IMR-90 (cell line): ENCODE data around the gene PLEKHD1. TPM values are rescaled to one million over a fixed set of nuclear protein-coding genes. Genes with fewer than 3 reads are reported as not detected.

ENCODE experiments used
- ATAC-seq: fragments of 200-7000 bp; cut with Tn5 transposase; 2 replicates; pipeline ENCODE4 v1.9.1; 2020; ENCODE audit warnings: low read depth, mild to moderate bottlenecking, moderate library complexity
- BruUV-seq: library from RNA; stranded (reverse); fragments of 400-500 nt; replicated peaks from 2 replicates; lab custom pipeline; 2021; lab: Mats Ljungman, UMichigan
- CTCF ChIA-PET: fragments of 300-600 bp; formaldehyde crosslinking; extraction: SDS; loops from one replicate; lab custom pipeline; 2021; ENCODE audit warnings: antibody characterized with exemption; lab: Yijun Ruan, JAX
- POLR2A ChIA-PET: fragments of 300-600 bp; sonication (Branson Sonifier 250); formaldehyde crosslinking; loops from one replicate; lab custom pipeline; 2022; ENCODE audit warnings: antibody characterized with exemption; ENCODE audit not compliant: unreplicated experiment; lab: Charles Lee
- DNase-seq: peaks from one replicate; pipeline ENCODE4 v3.0.0; 2013
- H2AFZ ChIP-seq: replicated peaks from 2 replicates; pipeline ENCODE3; 2013; ENCODE audit warnings: low read length, mild to moderate bottlenecking; ENCODE audit not compliant: poor library complexity
- H2AK5ac ChIP-seq: 2 replicates; pipeline ENCODE4 v1.6.1; 2013; ENCODE audit warnings: low read depth, low read length, inconsistent platforms
- H2AK9ac ChIP-seq: replicated peaks from 2 replicates; pipeline ENCODE3; 2013; ENCODE audit warnings: mild to moderate bottlenecking, low read depth, low read length, moderate library complexity; ENCODE audit not compliant: poor library complexity
- H2BK120ac ChIP-seq: 2 replicates; pipeline ENCODE4 v1.6.1; 2013; ENCODE audit warnings: low read depth, low read length, inconsistent platforms
- H2BK15ac ChIP-seq: 3 replicates; pipeline ENCODE4 v1.6.1; 2013; ENCODE audit warnings: low read depth, low read length, inconsistent platforms
- H2BK20ac ChIP-seq: 2 replicates; pipeline ENCODE4 v1.6.1; 2013; ENCODE audit warnings: low read depth, mild to moderate bottlenecking, inconsistent platforms, low read length, moderate library complexity
- H2BK5ac ChIP-seq: 2 replicates; pipeline ENCODE4 v1.6.1; 2013; ENCODE audit warnings: mild to moderate bottlenecking, low read depth, low read length, inconsistent platforms; ENCODE audit not compliant: poor library complexity, severe bottlenecking
- H3K14ac ChIP-seq: replicated peaks from 2 replicates; pipeline ENCODE4 v1.6.1; 2013; ENCODE audit warnings: low read depth, low read length, inconsistent platforms
- H3K18ac ChIP-seq: 2 replicates; pipeline ENCODE4 v1.6.1; 2013; ENCODE audit warnings: low read depth, low read length, control low read depth
- H3K23ac ChIP-seq: 2 replicates; pipeline ENCODE4 v1.6.1; 2013; ENCODE audit warnings: low read depth, low read length, inconsistent platforms
- H3K27ac ChIP-seq: 2 replicates; pipeline ENCODE4 v1.5.1; 2013; ENCODE audit warnings: mild to moderate bottlenecking, control low read depth, low read length; ENCODE audit not compliant: insufficient read depth
- H3K27me3 ChIP-seq: 2 replicates; pipeline ENCODE4 v1.6.1; 2013; ENCODE audit warnings: low read length; ENCODE audit not compliant: control insufficient read depth, insufficient read depth
- H3K36me3 ChIP-seq: 2 replicates; pipeline ENCODE4 v1.6.1; 2013; ENCODE audit warnings: low read length, mixed read lengths; ENCODE audit not compliant: control insufficient read depth, insufficient read depth
- H3K4ac ChIP-seq: 2 replicates; pipeline ENCODE4 v1.6.1; 2013; ENCODE audit warnings: low read depth, low read length, inconsistent platforms
- H3K4me1 ChIP-seq: 2 replicates; pipeline ENCODE4 v1.6.1; 2013; ENCODE audit warnings: low read length, mixed read lengths; ENCODE audit not compliant: control insufficient read depth, insufficient read depth
- H3K4me2 ChIP-seq: 2 replicates; pipeline ENCODE4 v1.6.1; 2013; ENCODE audit warnings: low read depth, mild to moderate bottlenecking, control low read depth, low read length, moderate library complexity
- H3K4me3 ChIP-seq: 2 replicates; pipeline ENCODE4 v1.5.1; 2013; ENCODE audit warnings: low read depth, mild to moderate bottlenecking, control low read depth, low read length, moderate library complexity; ENCODE audit not compliant: insufficient read depth
- H3K56ac ChIP-seq: 2 replicates; pipeline ENCODE4 v1.6.1; 2013; ENCODE audit warnings: low read length, inconsistent platforms; ENCODE audit not compliant: insufficient read depth; ENCODE audit errors: extremely low read depth
- H3K79me1 ChIP-seq, 2 experiments: 2 replicates each; pipeline ENCODE4 v1.6.1; 2013; ENCODE audit warnings: low read length in 2 of 2, inconsistent platforms in 1 of 2, low read depth in 1 of 2
- H3K9ac ChIP-seq: 2 replicates; pipeline ENCODE4 v1.6.1; 2013; ENCODE audit warnings: low read depth, low read length, control low read depth
- H3K9me1 ChIP-seq: 2 replicates; pipeline ENCODE4 v1.6.1; 2013; ENCODE audit warnings: low read length, inconsistent platforms; ENCODE audit not compliant: insufficient read depth
- H3K9me3 ChIP-seq: 2 replicates; pipeline ENCODE4 v1.6.1; 2013; ENCODE audit warnings: low read length; ENCODE audit not compliant: control insufficient read depth, insufficient read depth
- H4K20me1 ChIP-seq: 2 replicates; pipeline ENCODE4 v1.6.1; 2013; ENCODE audit warnings: low read length, inconsistent platforms; ENCODE audit not compliant: insufficient read depth
- H4K5ac ChIP-seq: 2 replicates; pipeline ENCODE4 v1.6.1; 2013; ENCODE audit warnings: mild to moderate bottlenecking, low read depth, low read length, control low read depth
- H4K8ac ChIP-seq, 2 experiments: 2 replicates each; pipeline ENCODE4 v1.6.1; 2013; ENCODE audit warnings: low read depth in 2 of 2, low read length in 2 of 2, control low read depth in 1 of 2, inconsistent platforms in 1 of 2
- H4K91ac ChIP-seq: 2 replicates; pipeline ENCODE4 v1.6.1; 2013; ENCODE audit warnings: low read depth, low read length, inconsistent platforms; ENCODE audit not compliant: insufficient read depth
- CEBPB ChIP-seq: IDR thresholded peaks from 2 replicates; pipeline ENCODE4 v1.6.1; 2012; ENCODE audit warnings: low read depth, low read length, improper control_type of control experiment
- CHD1 ChIP-seq: IDR thresholded peaks from 2 replicates; pipeline ENCODE4 v1.6.1; 2012; ENCODE audit warnings: low read depth, low read length, improper control_type of control experiment
- CTCF ChIP-seq: conservative IDR thresholded peaks from 2 replicates; pipeline ENCODE4 v1.5.1; 2012; ENCODE audit warnings: mild to moderate bottlenecking, low read depth, low read length, improper control_type of control experiment
- FOS ChIP-seq: fragments of 150-350 bp; IDR thresholded peaks from 2 replicates; pipeline ENCODE4 v1.6.1; 2016; ENCODE audit warnings: low read depth, low read length
- MAFK ChIP-seq: IDR thresholded peaks from 2 replicates; pipeline ENCODE4 v1.6.1; 2012; ENCODE audit warnings: low read depth, low read length, improper control_type of control experiment
- MXI1 ChIP-seq: IDR thresholded peaks from 2 replicates; pipeline ENCODE4 v1.6.1; 2012; ENCODE audit warnings: low read depth, mild to moderate bottlenecking, low read length, moderate library complexity, borderline replicate concordance
- POLR2A ChIP-seq: IDR thresholded peaks from 2 replicates; pipeline ENCODE4 v1.6.1; 2012; ENCODE audit warnings: mild to moderate bottlenecking, low read depth, low read length
- WGBS, 2 experiments: methylation state at CpG; one replicate each; pipeline versions ENCODE4 v1.1.5 to v1.1.7; 2013; ENCODE audit warnings: missing lambda C conversion rate in 2 of 2; ENCODE audit not compliant: insufficient read length in 1 of 2; ENCODE audit errors: extremely low coverage in 2 of 2; 5-methylcytosine and 5-hydroxymethylcytosine counted together
- dilution Hi-C: fragments of 300-500 bp; cut with HindIII; formaldehyde crosslinking; loops from one replicate; pipeline ENCODE4 v1.14.3; 2018; ENCODE audit warnings: low sequenced_read_pairs; ENCODE audit not compliant: unreplicated experiment
- in situ Hi-C: fragments of 300-500 bp; cut with MboI; formaldehyde crosslinking; loops from 3 replicates; pipeline ENCODE4 v1.14.3; 2019; ENCODE audit warnings: low sequenced_read_pairs, inconsistent platforms, mixed read lengths
- intact Hi-C: fragments of 100-400 bp; cut with micrococcal nuclease; formaldehyde crosslinking; loops from 2 replicates; pipeline ENCODE4 v1.10.0; 2022
- polyA plus RNA-seq, 3 experiments: library from polyadenylated mRNA; depleted of rRNA; stranded (reverse); fragments of >200 nt; gene quantifications; 2 replicates each; pipeline ENCODE4 v1.2.3, GENCODE V29; 2012; ENCODE audit warnings: low replicate concordance in 1 of 3
- total RNA-seq: library from RNA; depleted of rRNA; stranded (reverse); fragments of >200 nt; gene quantifications from 2 replicates; pipeline ENCODE4 v1.2.3, GENCODE V29; 2012
- TF ChIP-seq, protein P1 (sequence below): fragments of 150-350 bp; IDR thresholded peaks from 2 replicates; pipeline ENCODE4 v1.6.1; 2016; ENCODE audit warnings: low read depth, mild to moderate bottlenecking, low read length, moderate library complexity, borderline replicate concordance

The PLEKHD1 gene
- total and polyA plus RNA-seq, 2 of the 4 experiments (the other 2 are of a cell fraction) = under 0.01 TPM; not detected in 1

GRCh38 chr14:69487771-69488170 lies 3.2 kb downstream of the PLEKHD1 start:
- no peak for TF ChIP-seq CEBPB
- TF ChIP-seq FOS = no peak
- no peak for TF ChIP-seq MXI1
- TF ChIP-seq MAFK = no peak
- TF ChIP-seq CHD1 = no peak
- TF ChIP-seq, protein P1, sequence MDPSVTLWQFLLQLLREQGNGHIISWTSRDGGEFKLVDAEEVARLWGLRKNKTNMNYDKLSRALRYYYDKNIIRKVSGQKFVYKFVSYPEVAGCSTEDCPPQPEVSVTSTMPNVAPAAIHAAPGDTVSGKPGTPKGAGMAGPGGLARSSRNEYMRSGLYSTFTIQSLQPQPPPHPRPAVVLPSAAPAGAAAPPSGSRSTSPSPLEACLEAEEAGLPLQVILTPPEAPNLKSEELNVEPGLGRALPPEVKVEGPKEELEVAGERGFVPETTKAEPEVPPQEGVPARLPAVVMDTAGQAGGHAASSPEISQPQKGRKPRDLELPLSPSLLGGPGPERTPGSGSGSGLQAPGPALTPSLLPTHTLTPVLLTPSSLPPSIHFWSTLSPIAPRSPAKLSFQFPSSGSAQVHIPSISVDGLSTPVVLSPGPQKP = no peak
- TF ChIP-seq CTCF = no peak
- no peak for TF ChIP-seq POLR2A
- Histone ChIP-seq H3K14ac (no peak overlapping the region), H2AFZ (no peak overlapping the region), H4K91ac (no peak overlapping the region), H3K4ac (no peak overlapping the region), H3K4me3 (no peak overlapping the region), H3K9ac (no peak overlapping the region), H4K5ac (no peak overlapping the region), H2BK15ac (no peak overlapping the region), H3K23ac (no peak overlapping the region), H3K79me1 (no peaks in the 10 kb centered on the region), H4K8ac (no peak overlapping the region), H2BK20ac (no peak overlapping the region), H3K56ac (no peak overlapping the region), H3K18ac (no peak overlapping the region), H3K9me1 (no peaks in the 10 kb centered on the region), H4K20me1 (no peaks in the 10 kb centered on the region), H3K36me3 (no peaks in the 10 kb centered on the region), H3K27ac (no peak overlapping the region), H2AK5ac (no peak overlapping the region), H3K4me1 (peaks cover 3% of the 10 kb centered on the region; the same call in 1 of the 2 replicates), H2BK5ac (no peak overlapping the region), H3K9me3 (no peaks in the 10 kb centered on the region), H3K4me2 (no peak overlapping the region), H2BK120ac (no peak overlapping the region), H3K27me3 (peaks cover 81% of the 10 kb centered on the region), H2AK9ac (no peak overlapping the region)
- ATAC-seq (no peak), DNase-seq (no peak)
- dilution Hi-C loops = no loop called here
- POLR2A ChIA-PET = no interaction called here
- CTCF ChIA-PET = interaction anchor here (0.9 kb wide), 1 partner anchor 14 kb away, joined by 3 read pairs; no protein-coding TSS in a partner anchor
- in situ Hi-C loops = no loop called here
- 100% methylated on average over 1 of the region's 4 CpGs; no CpG with 5 or more reads in 1 of the 2 experiments for WGBS, 2 experiments
- BruUV-seq = no TSS peak
- intact Hi-C loops = no loop called here
